HG02840 (cell line): ENCODE results near the gene RHBDD1.

Source experiments
- ATAC-seq: cut with Tn5 transposase; IDR thresholded peaks from one replicate; pipeline ENCODE4 v1.9.1; 2021; ENCODE audit warnings: mild to moderate bottlenecking, moderate library complexity, moderate number of reproducible peaks; ENCODE audit not compliant: unreplicated experiment, low FRiP score

The RHBDD1 gene

GRCh38 chr2:226882606-226883005 lies 46.8 kb downstream of the RHBDD1 start:
- no peak for ATAC-seq

GRCh38 chr2:226883296-226883795 lies 47.5 kb downstream of the RHBDD1 start:
- ATAC-seq, result no peak

- ATAC-seq, result no peak
These were observed 48.3 kb downstream of the RHBDD1 start for GRCh38 chr2:226884166-226884565.

GRCh38 chr2:226885769-226886435 lies 50.0 kb downstream of the RHBDD1 start:
- no peak for ATAC-seq

- ATAC-seq, result no peak
These were observed 52.1 kb downstream of the RHBDD1 start for GRCh38 chr2:226887940-226888339.

- ATAC-seq, result no peak
These were observed 52.6 kb downstream of the RHBDD1 start for GRCh38 chr2:226888378-226888965.

- ATAC-seq, result no peak
These were observed 53.1 kb downstream of the RHBDD1 start for GRCh38 chr2:226888971-226889370.

- ATAC-seq, result no peak
These were observed 54.4 kb downstream of the RHBDD1 start for GRCh38 chr2:226890286-226890685.

- ATAC-seq, result no peak
These were observed 56.1 kb downstream of the RHBDD1 start for GRCh38 chr2:226891780-226892590.

- ATAC-seq, result no peak
These were observed 56.9 kb downstream of the RHBDD1 start for GRCh38 chr2:226892729-226893128.

- no peak for ATAC-seq
These were observed 57.4 kb downstream of the RHBDD1 start for GRCh38 chr2:226893216-226893615.

GRCh38 chr2:226894752-226895151 lies 58.9 kb downstream of the RHBDD1 start:
- no peak for ATAC-seq

GRCh38 chr2:226895579-226895978 lies 59.7 kb downstream of the RHBDD1 start:
- no peak for ATAC-seq

- no peak for ATAC-seq
These were observed 62.3 kb downstream of the RHBDD1 start for GRCh38 chr2:226898121-226898520.

GRCh38 chr2:226898897-226899296 lies 63.0 kb downstream of the RHBDD1 start:
- ATAC-seq, result no peak

GRCh38 chr2:226902041-226902966 lies 66.5 kb downstream of the RHBDD1 start:
- ATAC-seq, result no peak

- no peak for ATAC-seq
These were observed 67.3 kb downstream of the RHBDD1 start for GRCh38 chr2:226903179-226903578.

GRCh38 chr2:226904592-226904991 lies 68.7 kb downstream of the RHBDD1 start:
- ATAC-seq, result peak; percentile 37

GRCh38 chr2:226905718-226906117 lies 69.9 kb downstream of the RHBDD1 start:
- ATAC-seq, result peak; percentile 11

GRCh38 chr2:226906163-226906693 lies 70.4 kb downstream of the RHBDD1 start:
- peak; percentile 81 for ATAC-seq
